A673 (cell line): ENCODE measurements around the gene ZFYVE9. TPM values are rescaled to one million over a fixed set of nuclear protein-coding genes. Genes with fewer than 3 reads are reported as not detected.
"Not testable (repeated sequence)": the region's sequence is repeated elsewhere in the genome, so short reads cannot be mapped to it uniquely, and the experiment has no call there.

Experiments
- BruUV-seq: library from RNA; stranded (reverse); fragments of 400-500 nt; replicated peaks from 2 replicates; lab custom pipeline; 2021; lab: Mats Ljungman, UMichigan
- CTCF ChIA-PET: fragments of 300-600 bp; sonication (Branson Sonifier 250); formaldehyde crosslinking; loops from one replicate; lab custom pipeline; 2022; ENCODE audit warnings: antibody characterized with exemption; lab: Charles Lee
- POLR2A ChIA-PET: fragments of 300-600 bp; sonication (Branson Sonifier 250); formaldehyde crosslinking; loops from one replicate; lab custom pipeline; 2022; ENCODE audit warnings: antibody characterized with exemption; ENCODE audit not compliant: low non-redundant PET; lab: Charles Lee
- DNase-seq: peaks from one replicate; pipeline ENCODE4 v3.0.0-alpha.2; 2015; ENCODE audit warnings: low spot score
- H3K27ac ChIP-seq: fragments of 200-600 bp; sonication (generic); 2 replicates; pipeline ENCODE4 v1.5.1; 2016; ENCODE audit warnings: mixed run types, low read depth, mild to moderate bottlenecking, mixed read lengths, antibody characterized with exemption, low read length; ENCODE audit not compliant: poor library complexity, severe bottlenecking
- H3K27me3 ChIP-seq: fragments of 200-600 bp; sonication (generic); replicated peaks from 2 replicates; pipeline ENCODE4 v1.6.1; 2017; ENCODE audit warnings: mixed run types, low read depth, mild to moderate bottlenecking, mixed read lengths, antibody characterized with exemption, low read length; ENCODE audit not compliant: insufficient read depth, poor library complexity
- H3K36me3 ChIP-seq: fragments of 200-600 bp; sonication (generic); 2 replicates; pipeline ENCODE4 v1.6.1; 2016; ENCODE audit warnings: mixed run types, mild to moderate bottlenecking, mixed read lengths, antibody characterized with exemption, low read length; ENCODE audit not compliant: insufficient read depth, poor library complexity, severe bottlenecking
- H3K4me1 ChIP-seq: fragments of 200-600 bp; sonication (generic); 2 replicates; pipeline ENCODE4 v1.6.1; 2017; ENCODE audit warnings: mixed run types, mild to moderate bottlenecking, mixed read lengths, antibody characterized with exemption, low read length; ENCODE audit not compliant: insufficient read depth, poor library complexity, severe bottlenecking
- H3K4me3 ChIP-seq: fragments of 200-600 bp; sonication (generic); 2 replicates; pipeline ENCODE4 v1.5.1; 2016; ENCODE audit warnings: low read depth, mixed run types, mild to moderate bottlenecking, mixed read lengths, low read length; ENCODE audit not compliant: poor library complexity, severe bottlenecking
- H3K9me3 ChIP-seq: fragments of 200-600 bp; sonication (generic); 2 replicates; pipeline ENCODE4 v1.6.1; 2016; ENCODE audit warnings: mixed run types, low read depth, mild to moderate bottlenecking, mixed read lengths, antibody characterized with exemption, low read length; ENCODE audit not compliant: poor library complexity, severe bottlenecking
- EZH2 ChIP-seq: fragments of 200-600 bp; sonication (generic); IDR thresholded peaks from 2 replicates; pipeline ENCODE4 v1.6.1; 2017; ENCODE audit warnings: borderline replicate concordance, low read depth, mild to moderate bottlenecking, mixed read lengths, antibody characterized with exemption, low read length; ENCODE audit not compliant: poor library complexity, severe bottlenecking
- intact Hi-C: fragments of 100-400 bp; cut with micrococcal nuclease; formaldehyde crosslinking; loops from one replicate; pipeline ENCODE4 v1.10.0; 2022; ENCODE audit not compliant: unreplicated experiment
- total RNA-seq: library from RNA; stranded (reverse); gene quantifications from 2 replicates; pipeline ENCODE4 v1.2.3, GENCODE V29; 2021
- TF ChIP-seq, protein P1 (sequence below): fragments of 300-800, 200-600 bp; sonication (generic); conservative IDR thresholded peaks from 2 replicates; pipeline ENCODE4 v1.5.1; 2017; ENCODE audit warnings: low read depth, mild to moderate bottlenecking, antibody characterized with exemption, low read length, moderate library complexity, mixed read lengths

Gene ZFYVE9
- total RNA-seq, 1 experiment from 2014 or later, result 19.6 TPM

DNA sequence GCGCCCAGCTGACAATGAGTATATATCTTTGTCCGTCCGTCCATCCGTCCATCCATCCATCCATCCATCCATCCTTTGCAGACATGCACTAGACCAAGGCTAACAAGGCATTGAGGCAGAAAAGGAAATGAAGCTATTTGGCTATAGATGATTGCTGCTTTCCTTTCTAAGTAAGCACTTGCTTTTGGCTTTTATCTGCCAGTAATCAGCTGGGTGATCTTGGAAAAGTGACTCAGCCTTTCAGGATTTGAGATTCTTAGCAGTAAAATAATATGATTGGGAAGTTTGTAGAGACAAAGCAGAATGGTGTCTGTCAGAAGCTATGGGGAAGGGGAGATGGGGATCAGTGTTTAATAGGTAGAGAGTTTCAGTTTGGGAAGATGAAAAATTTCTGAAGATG is 22.7 kb downstream of the ZFYVE9 start:
- no peaks in the 10 kb centered on the region for H3K36me3 ChIP-seq
- no peak overlapping the region for H3K4me3 ChIP-seq
- TF ChIP-seq, protein P1, sequence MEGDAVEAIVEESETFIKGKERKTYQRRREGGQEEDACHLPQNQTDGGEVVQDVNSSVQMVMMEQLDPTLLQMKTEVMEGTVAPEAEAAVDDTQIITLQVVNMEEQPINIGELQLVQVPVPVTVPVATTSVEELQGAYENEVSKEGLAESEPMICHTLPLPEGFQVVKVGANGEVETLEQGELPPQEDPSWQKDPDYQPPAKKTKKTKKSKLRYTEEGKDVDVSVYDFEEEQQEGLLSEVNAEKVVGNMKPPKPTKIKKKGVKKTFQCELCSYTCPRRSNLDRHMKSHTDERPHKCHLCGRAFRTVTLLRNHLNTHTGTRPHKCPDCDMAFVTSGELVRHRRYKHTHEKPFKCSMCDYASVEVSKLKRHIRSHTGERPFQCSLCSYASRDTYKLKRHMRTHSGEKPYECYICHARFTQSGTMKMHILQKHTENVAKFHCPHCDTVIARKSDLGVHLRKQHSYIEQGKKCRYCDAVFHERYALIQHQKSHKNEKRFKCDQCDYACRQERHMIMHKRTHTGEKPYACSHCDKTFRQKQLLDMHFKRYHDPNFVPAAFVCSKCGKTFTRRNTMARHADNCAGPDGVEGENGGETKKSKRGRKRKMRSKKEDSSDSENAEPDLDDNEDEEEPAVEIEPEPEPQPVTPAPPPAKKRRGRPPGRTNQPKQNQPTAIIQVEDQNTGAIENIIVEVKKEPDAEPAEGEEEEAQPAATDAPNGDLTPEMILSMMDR, result no peak
- no peak for TF ChIP-seq EZH2
- ChIA-PET CTCF (no interaction called here), POLR2A (no interaction called here)
- DNase-seq, result no peak
- no peak overlapping the region for H3K27ac ChIP-seq
- no TSS peak for BruUV-seq
- no peaks in the 10 kb centered on the region for H3K9me3 ChIP-seq
- H3K27me3 ChIP-seq, result no peaks in the 10 kb centered on the region
- intact Hi-C loops, result no loop called here
- H3K4me1 ChIP-seq, result no peaks in the 10 kb centered on the region

DNA sequence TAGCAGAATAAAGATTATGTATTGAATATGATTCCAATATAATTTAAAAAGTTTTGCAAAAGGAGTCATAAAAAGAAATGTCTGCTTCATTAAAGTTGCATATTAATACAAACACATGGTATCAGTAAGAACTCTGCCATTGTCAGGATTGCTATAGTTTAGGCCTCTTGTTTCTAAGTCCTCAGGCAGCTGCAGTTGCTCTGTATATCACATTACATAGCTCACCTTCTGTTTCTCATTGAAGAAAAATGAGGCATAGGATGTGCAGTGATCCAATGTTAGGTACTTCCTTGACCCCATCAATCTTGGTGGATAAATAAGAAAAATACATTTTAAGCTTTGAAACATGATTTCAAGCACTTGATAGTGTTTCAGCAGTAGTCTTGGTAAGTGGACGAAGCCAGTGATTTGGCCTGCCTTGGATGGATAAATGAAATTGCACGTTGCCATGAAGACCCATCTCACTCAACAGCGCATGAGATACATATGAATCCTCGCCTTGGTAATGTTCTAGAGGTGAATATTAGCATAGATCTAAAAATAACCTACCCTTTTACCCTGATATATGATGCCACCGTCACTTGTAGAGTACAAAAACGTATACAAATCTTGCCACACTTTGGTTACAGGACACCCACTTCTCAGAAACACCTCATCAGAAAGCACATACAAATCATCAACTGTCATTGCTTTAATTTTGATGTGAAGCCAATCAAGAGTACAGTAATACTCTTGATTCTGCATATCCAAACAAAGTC is 25.3 kb downstream of the ZFYVE9 start:
- intact Hi-C loops, result no loop called here

DNA sequence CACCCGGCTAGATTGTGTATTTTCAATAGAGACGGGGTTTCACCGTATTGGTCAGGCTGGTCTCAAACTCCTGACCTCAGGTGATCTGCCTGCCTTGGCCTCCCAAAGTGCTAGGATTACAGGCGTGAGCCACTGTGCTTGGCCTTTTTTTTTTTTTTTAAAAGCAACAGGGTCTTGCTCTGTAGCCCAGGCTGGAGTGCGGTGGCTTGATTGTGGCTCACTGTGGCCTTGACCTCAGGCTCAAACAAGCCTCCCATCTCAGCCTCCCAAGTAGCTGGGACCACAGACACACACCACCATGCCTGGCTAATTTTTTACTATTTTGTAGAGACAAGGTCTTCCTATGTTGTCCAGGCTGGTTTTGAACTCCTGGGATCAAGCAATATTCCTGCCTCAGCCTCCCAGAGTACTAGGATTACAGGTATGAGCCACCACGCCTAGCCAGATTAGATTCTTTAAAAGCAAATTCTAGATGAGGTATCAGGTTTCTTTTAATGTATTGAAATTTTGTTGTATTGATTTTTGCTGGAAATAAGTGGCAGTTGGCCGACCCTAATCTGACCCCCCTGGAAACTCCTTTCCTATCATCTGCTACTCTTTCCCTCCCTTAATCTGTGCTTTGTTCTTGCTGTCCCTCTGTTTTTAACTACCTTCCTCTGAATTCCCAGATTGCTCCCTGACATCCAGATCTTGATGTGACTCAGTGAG is 26.6 kb downstream of the ZFYVE9 start:
- H3K27me3 ChIP-seq, result no peaks in the 10 kb centered on the region
- TF ChIP-seq, protein P1, result no peak
- TF ChIP-seq EZH2, result no peak
- H3K27ac ChIP-seq, result no peak overlapping the region
- H3K4me1 ChIP-seq, result no peaks in the 10 kb centered on the region
- intact Hi-C loops, result no loop called here
- peaks cover 9% of the 10 kb centered on the region for H3K9me3 ChIP-seq
- POLR2A ChIA-PET, result no interaction called here
- no peaks in the 10 kb centered on the region for H3K36me3 ChIP-seq
- DNase-seq, result no peak
- BruUV-seq, result no TSS peak
- H3K4me3 ChIP-seq, result no peak overlapping the region
- CTCF ChIA-PET, result no interaction called here

More for the DNA sequence above, 25.3 kb downstream of the ZFYVE9 start:
- BruUV-seq, result no TSS peak
- TF ChIP-seq, protein P1, result no peak
- TF ChIP-seq EZH2, result no peak
- Histone ChIP-seq H3K27me3 (no peaks in the 10 kb centered on the region), H3K36me3 (no peaks in the 10 kb centered on the region), H3K4me1 (no peaks in the 10 kb centered on the region), H3K27ac (no peak overlapping the region), H3K4me3 (no peak overlapping the region), H3K9me3 (peaks cover 9% of the 10 kb centered on the region)
- ChIA-PET POLR2A (no interaction called here), CTCF (no interaction called here)
- DNase-seq, result no peak

DNA sequence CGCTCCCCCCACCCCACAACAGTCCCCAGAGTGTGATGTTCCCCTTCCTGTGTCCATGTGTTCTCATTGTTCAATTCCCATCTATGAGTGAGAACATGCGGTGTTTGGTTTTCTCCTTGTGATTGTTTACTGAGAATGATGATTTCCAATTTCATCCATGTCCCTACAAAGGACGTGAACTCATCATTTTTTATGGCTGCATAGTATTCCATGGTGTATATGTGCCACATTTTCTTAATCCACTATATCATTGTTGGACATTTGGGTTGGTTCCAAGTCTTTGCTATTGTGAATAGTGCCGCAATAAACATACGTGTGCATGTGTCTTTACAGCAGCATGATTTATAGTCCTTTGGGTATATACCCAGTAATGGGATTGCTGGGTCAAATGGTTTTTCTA is 29.3 kb downstream of the ZFYVE9 start:
- BruUV-seq, CTCF ChIA-PET, POLR2A ChIA-PET, H3K4me1 ChIP-seq, H3K4me3 ChIP-seq, intact Hi-C loops, H3K9me3 ChIP-seq, H3K27ac ChIP-seq, H3K27me3 ChIP-seq, DNase-seq, H3K36me3 ChIP-seq: not testable (repeated sequence)
